ENCODE results near the gene TBC1D1.

GRCh38 chr4:38072578-38072977 lies 181.7 kb downstream of the TBC1D1 start:
- TF ChIP-seq SUZ12 (IDR thresholded peaks at IDR 0.05; ENCODE audit: extremely low read depth, insufficient read depth, insufficient read length) (no peak), YY1 (IDR thresholded peaks at IDR 0.05; ENCODE audit: insufficient read depth, insufficient read length) (no peak)
